ENCODE data around the gene NRIP1.

GRCh38 chr21:15051644-15052458 is 12.9 kb downstream of the NRIP1 start:
- TF ChIP-seq USF1 (CRISPR knock-in tag; IDR thresholded peaks at IDR 0.05): no peak
- no peak for TF ChIP-seq STAT6 (CRISPR knock-in tag; conservative IDR thresholded peaks at IDR 0.05; ENCODE audit: low read depth)
- no peak for TF ChIP-seq MLX (CRISPR knock-in tag; IDR thresholded peaks at IDR 0.05)
- TF ChIP-seq CTCF (IDR thresholded peaks at IDR 0.05): no peak
